ENCODE measurements around the gene LY9.

LY9 gene

GRCh38 chr1:160837558-160838205 lies 41.7 kb downstream of the LY9 start:
- no peak for DNase-seq

GRCh38 chr1:160838888-160839287 lies 42.9 kb downstream of the LY9 start:
- DNase-seq: no peak

- DNase-seq: no peak
Observed at GRCh38 chr1:160839746-160840145, 43.8 kb downstream of the LY9 start.

- no peak for DNase-seq
Observed at GRCh38 chr1:160841079-160841478, 45.1 kb downstream of the LY9 start.

- DNase-seq: no peak
Observed at GRCh38 chr1:160844447-160845232, 48.7 kb downstream of the LY9 start.

DNA sequence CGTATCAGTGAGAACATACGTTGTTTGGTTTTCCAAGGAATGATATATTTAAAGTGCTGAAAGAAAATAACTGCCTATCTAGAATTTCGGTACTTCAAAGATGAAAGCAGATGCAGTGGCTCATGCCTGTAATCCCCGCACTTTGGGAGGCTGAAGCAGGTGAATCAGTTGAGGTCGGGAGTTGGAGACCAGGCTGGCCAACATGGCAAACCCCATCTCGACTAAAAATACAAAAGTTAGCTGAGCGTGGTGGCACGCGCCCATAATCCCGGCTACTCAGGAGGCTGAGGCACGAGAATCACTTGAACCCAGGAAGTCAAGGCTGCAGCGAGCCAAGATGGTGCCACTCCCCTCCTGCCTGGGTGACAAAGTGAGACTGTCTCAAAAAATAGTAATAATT lies 50.3 kb downstream of the LY9 start:
- no peak for DNase-seq

- DNase-seq: no peak
Observed at GRCh38 chr1:160850541-160850940, 54.6 kb downstream of the LY9 start.

DNA sequence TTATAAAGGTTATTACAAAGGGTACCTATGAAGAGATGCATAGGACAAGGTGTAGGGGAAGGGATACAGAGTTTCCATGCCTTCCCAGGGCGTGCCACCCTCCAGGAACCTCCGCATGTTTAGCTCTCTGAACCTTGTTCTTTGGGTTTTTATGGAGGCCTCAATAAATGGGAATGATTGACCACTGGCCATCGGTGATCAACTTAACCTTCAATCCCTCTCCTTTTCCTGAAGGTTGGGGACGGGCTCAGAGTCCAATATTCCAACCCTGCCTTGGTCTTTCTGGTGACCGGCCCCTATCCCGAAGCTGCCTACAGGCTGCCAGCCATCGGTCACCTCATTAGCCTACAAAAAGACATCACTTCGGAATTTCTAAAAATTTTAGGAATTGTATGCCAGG lies 55.0 kb downstream of the LY9 start:
- no peak for DNase-seq

DNA sequence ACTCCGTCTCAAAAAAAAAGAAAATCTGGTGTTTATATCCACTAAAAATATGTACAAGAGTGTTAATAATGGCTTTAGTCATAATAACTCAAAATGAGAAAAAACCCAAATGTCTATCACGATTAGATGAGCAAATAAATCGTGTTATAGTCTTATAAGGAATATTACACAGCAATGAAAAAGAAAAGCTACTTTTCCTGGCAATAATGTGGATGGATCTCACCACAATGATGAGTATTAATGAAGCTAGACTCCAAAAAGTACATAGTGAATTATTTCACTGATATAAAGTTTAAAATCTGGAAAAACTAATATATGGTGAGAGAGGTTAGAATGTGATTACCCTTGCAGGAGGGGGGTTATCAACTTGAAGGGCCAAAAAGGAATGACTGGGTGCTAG lies 57.0 kb downstream of the LY9 start:
- no peak for DNase-seq

DNA sequence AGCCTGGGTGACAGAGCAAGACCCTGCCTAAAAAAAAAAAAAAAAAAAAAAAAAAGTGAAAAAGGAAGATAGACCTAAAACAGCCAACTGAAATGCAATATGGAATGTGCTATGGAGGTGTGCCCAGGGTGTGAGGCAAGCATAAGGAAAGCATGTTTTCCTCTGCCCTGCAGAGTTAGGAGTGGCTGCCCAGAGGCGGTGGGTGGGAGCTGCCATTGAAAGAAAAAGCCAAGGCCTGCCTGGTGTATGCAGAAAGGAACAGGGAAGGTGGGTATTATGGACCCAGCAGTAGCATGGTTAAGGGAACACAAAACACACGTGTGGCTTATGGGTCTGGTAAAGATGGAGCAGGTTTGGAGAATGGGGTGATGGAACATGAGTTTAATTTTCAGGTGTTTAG lies 57.8 kb downstream of the LY9 start:
- no peak for DNase-seq

GRCh38 chr1:160855181-160855981 lies 59.4 kb downstream of the LY9 start:
- no peak for DNase-seq

- no peak for DNase-seq
Observed at GRCh38 chr1:160858097-160858496, 62.1 kb downstream of the LY9 start.

GRCh38 chr1:160858507-160858906 lies 62.5 kb downstream of the LY9 start:
- no peak for DNase-seq

DNA sequence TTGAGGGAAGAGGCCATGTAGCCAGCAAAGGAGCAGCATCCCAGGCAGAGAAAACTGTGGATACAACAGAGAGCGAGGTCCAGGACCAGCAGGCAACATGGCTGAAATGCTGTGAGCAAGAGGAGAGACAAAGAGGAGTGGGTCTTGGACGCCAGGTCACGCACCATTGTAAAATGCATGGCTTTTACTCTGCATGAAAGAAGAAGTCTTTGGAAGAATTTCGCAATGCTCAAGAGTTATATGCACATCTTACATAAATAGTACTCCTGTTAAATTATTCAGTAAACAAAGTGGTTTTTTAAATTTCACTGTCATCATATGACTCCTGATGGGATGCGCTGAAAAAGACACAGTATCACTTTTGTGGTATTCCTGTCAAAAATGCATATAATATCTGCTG lies 63.2 kb downstream of the LY9 start:
- DNase-seq: no peak

DNA sequence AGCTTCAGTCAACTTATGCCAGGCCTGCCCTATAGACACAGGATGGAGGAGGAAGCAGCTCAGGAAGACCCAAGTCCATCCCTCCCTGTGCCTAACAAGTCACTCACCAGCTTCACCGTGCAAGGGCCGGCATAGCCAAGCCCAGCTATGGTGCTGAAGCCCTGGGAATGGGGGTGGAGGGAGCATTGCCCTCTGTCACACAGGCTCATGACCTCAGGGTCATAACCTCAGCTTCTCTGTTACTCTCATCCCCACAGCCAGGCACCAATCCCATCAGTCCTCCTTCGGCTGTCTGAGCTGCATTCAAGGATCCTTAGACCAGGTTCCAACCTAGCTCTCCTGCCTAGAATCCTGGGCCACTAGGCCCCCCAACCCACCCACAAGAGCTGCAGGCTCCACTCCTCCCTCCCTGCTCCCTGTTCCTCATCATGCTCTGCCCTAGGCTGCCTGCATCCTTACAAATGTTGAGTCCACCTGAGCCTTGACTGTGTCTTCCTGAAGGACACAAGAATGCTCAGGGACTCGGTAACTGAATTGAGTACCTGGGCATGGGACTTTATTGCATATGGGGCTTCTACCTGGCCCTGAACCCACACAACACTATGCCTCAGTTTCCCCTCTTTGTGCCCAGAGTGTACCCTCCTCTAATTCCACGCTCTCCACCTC lies 65.0 kb downstream of the LY9 start:
- DNase-seq: no peak

DNA sequence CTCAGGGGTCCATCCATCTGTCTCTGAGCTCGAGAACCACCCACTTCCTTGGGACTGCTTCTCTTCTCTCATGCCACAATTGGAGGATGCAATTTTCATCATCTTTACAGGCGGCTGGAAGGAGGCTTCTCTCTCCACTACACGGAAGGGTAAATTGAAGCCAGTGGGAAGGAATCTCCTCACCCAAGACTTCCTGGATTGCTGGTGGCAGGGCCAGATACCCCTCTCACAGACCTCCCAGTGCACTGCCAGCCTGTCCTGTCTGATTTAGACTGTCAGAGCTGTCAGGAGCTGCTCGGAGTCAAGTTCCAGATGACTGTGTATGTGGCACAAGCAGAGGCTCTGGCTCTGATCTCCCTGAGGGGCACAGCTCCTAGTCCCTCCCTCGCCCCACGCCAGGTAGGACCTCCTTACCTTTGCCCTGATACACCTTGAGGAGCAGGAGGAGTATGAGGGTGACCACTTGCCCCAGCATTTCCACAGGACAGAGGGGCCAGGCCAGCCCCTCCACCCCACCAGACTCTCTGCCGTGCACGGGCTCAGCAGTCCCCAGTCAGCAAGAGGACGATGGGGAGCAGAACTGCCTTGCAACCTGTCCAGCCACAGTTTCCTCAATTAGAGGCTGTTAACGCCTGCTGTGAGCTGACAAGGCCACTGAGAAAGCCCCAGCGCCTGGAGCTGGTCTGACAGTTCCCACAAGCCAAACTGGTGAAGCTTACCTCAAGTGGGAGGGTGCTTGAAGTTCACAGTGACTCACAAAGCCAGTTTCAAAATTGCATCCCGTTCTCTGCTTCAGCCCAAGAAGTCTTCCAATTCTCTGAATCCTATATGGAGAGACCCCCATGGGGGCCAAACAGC lies 66.5 kb downstream of the LY9 start, which contains the start of gene CD244:
Gene CD244, minus strand, starts transcription at position 685 of the 858 bp plus-strand sequence. Its CDS starts 210 bp downstream, at position 475.
- no peak for DNase-seq

- no peak for DNase-seq
Observed at GRCh38 chr1:160863061-160863773, 67.2 kb downstream of the LY9 start.

GRCh38 chr1:160863774-160864131 lies 67.8 kb downstream of the LY9 start:
- DNase-seq: no peak

DNA sequence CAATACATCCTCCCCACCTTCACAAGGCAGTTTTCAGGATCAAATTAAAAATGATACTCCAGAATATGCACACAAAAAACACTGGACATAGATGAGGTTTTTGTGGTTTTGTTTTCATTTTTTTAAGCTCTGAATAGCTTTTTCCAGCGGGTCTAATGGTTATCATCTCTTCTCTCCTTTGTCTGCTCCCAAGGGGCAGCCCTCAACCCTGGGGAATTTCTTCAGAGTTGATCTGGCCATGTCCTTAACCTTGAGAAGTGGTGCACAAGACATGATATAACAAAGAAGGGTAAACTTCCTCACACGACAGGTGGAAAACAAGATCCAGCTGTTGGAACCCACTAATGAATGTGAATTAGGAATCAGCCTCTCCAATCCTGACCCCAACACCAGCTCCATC lies 68.2 kb downstream of the LY9 start:
- DNase-seq: no peak

DNA sequence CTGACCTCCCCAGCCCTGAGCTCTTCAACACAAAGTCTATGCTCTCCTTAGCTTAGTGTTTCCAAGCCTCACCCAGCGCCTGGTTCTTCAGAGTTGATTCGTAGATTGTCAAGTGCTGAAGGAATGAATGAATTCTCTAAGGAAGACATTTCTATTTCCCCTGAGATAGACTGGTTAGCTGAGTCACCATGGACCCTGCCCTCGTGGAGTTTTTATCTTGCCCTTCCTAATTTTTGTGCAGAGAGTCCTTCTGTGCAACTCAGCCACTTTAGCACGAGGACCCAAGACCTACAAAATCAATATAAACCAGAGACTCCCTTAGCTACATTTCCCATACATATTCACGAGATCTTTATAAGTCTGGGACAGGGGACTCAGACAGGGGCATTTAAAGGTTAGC lies 69.4 kb downstream of the LY9 start:
- no peak for DNase-seq

DNA sequence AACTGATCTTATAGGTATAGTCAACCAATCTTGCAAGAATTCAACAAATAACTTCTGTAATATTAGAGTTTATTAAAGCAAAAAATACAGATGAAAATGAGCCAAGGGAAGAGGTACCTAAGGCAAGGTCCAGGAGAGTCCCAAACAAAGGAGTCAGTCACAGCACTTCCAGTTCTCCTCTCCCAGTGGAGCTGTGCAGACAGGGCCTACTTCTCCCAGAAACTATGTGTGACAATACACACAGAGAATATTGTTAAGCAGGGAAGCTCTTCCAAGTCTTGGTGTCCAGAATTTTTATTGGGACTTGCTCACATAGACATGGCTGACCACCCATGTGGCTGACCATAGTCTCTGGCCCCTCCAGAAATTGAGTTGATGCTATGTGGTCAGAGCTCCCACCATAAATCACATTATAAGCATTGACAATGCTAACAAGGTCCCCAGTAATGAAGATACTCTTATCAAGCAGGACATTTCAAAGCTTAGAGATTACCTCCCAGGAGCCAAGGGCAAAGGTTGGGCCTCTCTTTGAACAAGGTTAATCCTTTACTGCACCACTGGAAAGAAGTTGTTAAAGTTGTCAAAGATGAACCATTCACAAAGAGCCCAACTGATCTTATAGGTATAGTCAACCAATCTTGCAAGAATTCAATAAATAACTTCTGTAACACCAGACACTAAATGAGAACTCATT lies 70.2 kb downstream of the LY9 start:
- DNase-seq: no peak
